GM18519 (cell line): ENCODE measurements around the gene FER1L5.

Experiments used
- ATAC-seq: cut with Tn5 transposase; IDR thresholded peaks from one replicate; pipeline ENCODE4 v1.9.1; 2021; ENCODE audit warnings: mild to moderate bottlenecking, moderate library complexity; ENCODE audit not compliant: unreplicated experiment, low FRiP score

Gene FER1L5

GRCh38 chr2:96642564-96643360 is at the start of gene FER1L5:
Gene FER1L5 (plus strand): TSS chr2:96642764. CDS start chr2:96642837, 73 bp downstream.
- no peak for ATAC-seq

DNA sequence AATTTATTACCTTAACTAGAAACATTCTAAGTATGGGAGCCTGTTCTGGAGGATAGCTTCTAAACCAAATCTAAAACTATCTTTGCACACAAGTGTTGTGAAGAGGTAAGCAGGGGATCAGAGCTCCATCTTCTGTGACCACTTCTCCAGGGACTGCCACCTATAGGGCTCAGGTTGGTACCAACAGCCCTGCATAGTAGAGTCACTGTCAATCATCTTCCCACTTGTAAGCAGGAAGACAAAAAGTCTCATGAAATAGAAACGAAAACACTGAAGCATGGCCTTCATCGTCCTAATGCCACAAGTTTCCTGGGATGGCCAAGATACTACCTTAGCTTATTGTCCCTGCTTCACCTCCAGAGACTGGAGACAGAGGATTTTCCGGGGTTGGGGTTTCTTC is 48.3 kb upstream of the FER1L5 start:
- ATAC-seq = no peak

DNA sequence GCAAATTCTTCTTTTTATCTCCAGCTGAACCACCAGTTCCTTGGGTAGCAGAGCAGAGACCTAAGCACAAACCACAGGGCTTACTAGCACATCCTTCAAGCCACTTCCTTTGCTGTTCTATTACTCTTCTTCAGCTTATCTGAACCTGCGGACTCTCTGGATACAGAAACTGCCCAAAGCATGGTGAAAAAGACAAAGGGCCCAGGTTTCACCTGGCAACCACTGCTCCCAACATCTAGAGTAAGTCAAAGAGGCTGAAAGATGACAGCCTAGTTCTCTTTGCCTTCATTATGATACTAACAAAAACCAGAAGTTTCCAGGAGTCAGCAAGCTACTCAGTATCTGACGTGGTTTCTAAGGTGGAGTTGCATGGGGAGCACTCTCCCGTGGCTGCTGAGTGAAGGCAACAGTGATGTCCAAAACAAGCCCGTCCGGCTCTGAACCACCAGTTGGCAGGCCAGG is 47.8 kb upstream of the FER1L5 start:
- no peak for ATAC-seq

DNA sequence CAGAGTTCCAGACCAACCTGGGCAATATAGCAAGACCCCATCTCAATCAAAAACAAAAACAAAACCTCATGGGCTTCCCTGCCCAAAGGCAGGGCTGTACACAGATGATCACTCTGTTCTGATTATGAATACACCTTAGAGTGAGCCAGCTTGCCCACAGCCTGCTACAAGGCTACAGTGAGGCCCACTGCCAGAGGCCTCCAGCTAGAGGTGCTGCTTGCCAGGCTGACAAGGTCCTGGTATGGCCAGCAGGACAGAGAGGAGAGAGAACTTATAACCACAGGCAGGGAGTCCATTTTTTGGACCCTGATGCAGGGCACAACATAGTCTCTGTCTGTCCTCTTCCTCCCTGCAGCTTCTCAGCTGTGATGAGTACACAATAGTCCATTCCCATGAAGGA is 46.0 kb upstream of the FER1L5 start:
- no peak for ATAC-seq

GRCh38 chr2:96599941-96600340 is 42.6 kb upstream of the FER1L5 start:
- no peak for ATAC-seq

DNA sequence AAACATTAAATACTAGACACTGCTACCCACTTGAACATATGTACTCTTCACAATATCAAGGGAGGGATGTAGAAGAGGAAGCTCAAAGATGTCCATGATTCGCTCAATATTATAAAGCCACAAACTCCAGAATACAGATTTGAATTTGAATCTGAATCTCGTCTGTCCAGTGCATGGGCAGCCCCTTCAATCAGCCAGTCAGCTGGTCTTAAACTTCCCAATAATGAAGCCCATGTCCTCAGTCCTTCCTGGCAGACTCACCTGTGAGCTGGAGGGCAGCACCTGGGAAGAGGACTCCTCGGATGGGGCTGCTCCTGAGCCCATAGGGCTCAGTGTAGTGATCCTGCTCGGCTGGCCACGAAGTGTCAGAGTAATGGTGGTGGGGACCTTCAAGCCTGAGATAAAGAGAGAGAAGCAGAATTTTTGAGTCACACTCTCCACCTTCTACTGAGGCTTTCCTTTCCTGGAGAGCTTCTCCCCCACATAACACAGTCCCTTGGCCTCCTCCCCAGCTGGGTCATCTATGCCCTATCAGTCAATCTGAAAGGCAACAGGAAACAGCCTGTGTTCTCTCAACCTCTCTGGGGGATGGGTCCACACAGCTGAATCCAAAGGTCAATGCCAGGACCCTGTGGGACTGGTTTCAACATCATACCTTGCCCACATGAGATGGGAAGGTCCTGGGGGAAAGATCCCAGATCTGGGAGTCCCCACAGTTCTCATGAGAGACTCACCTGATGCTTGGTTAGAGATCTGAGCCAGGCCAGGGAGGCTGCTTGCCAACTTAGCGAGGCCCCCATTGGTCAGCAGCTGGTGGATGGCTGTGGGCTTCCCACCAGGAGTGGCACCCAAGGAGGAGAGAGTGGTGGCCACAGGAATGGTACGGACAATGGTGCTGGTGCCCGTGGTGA is 40.9 kb upstream of the FER1L5 start:
- no peak for ATAC-seq

- ATAC-seq = no peak
These were observed 40.2 kb upstream of the FER1L5 start for GRCh38 chr2:96602330-96602823.

GRCh38 chr2:96604104-96604503 is 38.5 kb upstream of the FER1L5 start:
- no peak for ATAC-seq

- ATAC-seq = no peak
These were observed 33.8 kb upstream of the FER1L5 start for GRCh38 chr2:96608469-96609455.

GRCh38 chr2:96616128-96616527 is 26.4 kb upstream of the FER1L5 start:
- ATAC-seq = no peak

DNA sequence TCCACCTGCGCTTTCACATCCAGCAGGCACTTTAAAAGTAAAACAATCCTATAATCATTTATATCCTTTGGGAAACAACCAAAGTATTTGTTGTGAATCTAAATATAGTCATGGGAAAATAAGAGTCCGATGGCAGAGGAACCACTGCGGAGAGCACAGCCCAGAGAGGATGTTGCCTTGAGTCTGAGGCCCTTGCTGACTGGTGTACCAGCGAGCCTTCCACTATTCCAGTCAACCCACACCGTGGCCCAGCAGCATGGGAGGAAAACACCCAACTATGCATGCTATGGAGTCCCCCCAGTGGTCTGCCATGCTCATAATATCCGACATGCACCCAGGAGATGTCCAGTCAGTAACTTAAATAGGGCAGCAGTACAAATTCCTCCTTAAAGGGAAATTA is 26.0 kb upstream of the FER1L5 start:
- ATAC-seq = no peak

DNA sequence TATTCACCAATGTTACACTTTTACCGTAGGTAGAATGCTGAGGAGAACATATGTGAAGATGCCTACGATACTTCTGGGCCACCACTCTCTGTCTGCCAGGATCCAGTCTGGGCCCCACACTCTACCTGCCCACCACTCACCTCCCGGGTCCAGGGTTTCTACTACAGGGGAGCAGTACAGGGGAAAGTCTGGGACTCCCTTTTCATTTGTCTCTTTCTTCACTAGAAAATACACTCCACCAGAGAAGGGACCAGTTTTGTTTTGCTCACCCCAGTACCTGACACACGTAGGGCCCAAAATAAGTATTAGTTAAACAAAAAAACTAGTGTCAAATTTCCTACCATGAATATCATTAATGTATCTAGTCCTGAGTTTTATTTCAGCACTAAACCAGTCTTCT is 25.6 kb upstream of the FER1L5 start:
- ATAC-seq = no peak

DNA sequence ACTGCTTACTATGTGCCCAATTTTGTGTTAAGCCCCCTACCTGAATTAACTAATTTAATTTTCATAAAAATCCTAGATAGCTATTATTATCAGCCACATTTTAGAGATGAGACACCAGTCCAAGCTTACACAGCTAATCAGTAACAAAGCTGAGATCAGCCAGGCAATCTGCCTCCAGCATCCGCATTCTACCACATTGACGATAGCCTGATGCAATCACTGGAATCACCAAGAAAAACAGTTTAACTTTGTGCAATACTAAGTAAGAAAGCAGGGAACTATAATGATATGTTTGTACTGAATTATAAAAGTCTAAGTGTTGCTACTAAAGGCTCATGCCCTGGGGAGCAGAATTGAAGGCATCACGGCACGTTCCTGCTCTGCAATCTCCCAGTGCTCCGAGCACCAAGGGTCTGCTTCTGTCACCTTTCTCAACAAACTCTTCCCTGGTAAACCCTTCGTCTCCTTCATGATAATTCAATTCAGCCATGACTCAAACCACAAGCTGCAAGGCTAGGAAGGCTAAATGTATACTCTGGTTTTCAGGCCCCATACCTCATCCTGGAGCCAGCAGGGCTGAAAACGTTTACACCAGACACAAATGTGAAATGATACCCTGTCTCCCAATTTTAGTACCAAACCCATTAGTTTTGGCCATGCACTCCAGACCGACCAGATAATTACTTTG is 23.8 kb upstream of the FER1L5 start:
- no peak for ATAC-seq

- no peak for ATAC-seq
These were observed 20.0 kb upstream of the FER1L5 start for GRCh38 chr2:96622544-96622943.

DNA sequence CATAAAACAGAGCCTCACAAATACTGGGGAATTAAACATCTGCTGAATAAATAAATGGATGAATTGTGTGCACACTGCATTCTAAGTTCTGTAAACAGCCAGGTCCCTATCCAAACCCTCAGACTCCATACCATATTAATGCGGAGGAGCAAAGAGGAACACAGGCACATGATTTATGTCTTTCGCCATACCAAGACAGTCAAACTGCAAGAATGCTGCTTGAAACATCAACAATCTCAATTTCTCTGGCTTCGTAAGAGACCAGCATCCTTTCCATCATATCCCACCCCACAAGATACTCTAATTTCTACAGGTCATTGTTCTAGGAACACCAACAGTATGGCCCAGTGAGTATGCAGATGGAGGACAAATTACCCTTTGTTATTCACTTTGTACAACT is 19.4 kb upstream of the FER1L5 start:
- ATAC-seq = no peak

GRCh38 chr2:96625571-96626552 is 16.7 kb upstream of the FER1L5 start:
- ATAC-seq = no peak

- no peak for ATAC-seq
These were observed 16.0 kb upstream of the FER1L5 start for GRCh38 chr2:96626553-96626942.

DNA sequence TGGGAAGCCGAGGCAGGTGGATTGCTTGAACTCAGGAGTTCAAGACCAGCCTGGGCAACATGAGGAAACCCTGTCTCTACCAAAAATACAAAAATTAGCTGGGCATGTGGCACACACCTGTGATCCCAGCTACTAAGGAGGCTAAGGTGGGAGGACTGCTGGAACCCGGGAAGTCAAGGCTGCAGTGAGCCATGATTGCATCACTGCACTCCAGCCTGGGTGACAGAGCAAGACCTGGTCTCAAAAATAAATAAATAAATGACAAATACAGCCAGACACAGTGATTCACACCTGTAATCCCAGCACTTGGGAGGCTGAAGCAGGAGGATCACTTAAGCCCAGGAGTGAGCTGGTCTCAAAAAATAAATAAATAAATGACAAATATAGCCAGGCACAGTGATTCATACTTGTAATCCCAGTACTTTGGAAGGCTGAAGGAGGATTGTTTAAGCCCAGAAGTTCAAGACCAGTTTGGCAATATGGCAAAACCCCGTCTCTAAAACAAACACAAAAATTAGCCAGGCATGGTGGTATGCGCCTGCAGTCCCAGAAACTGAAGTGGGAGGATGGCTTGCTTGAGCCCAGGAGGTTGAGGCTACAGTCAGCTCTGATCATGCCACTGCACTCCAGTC is 10.6 kb upstream of the FER1L5 start:
- ATAC-seq = no peak
